PC-3 (cell line): ENCODE measurements around the gene IGF1. TPM values are rescaled to one million over a fixed set of nuclear protein-coding genes. Genes with fewer than 3 reads are reported as not detected.

ENCODE experiments used
- ATAC-seq: fragments of 200-7000 bp; cut with Tn5 transposase; 2 replicates; pipeline ENCODE4 v1.9.1; 2020; ENCODE audit warnings: mild to moderate bottlenecking, moderate library complexity
- BruUV-seq: library from RNA; stranded (reverse); fragments of 400-500 nt; replicated peaks from 2 replicates; lab custom pipeline; 2021; lab: Mats Ljungman, UMichigan
- CTCF ChIA-PET: fragments of 300-600 bp; sonication (Branson Sonifier 250); formaldehyde crosslinking; loops from one replicate; lab custom pipeline; 2022; ENCODE audit warnings: antibody characterized with exemption; lab: Charles Lee
- POLR2A ChIA-PET: fragments of 300-600 bp; sonication (Branson Sonifier 250); formaldehyde crosslinking; loops from one replicate; lab custom pipeline; 2022; ENCODE audit warnings: antibody characterized with exemption; ENCODE audit not compliant: unreplicated experiment; lab: Charles Lee
- DNase-seq: peaks from one replicate; pipeline ENCODE4 v3.0.0-alpha.2; 2015
- H2AFZ ChIP-seq: fragments of 300-600 bp; sonication (generic); 2 replicates; pipeline ENCODE4 v1.6.0; 2016; ENCODE audit warnings: antibody characterized with exemption, low read length
- H3F3A ChIP-seq: fragments of 300-600 bp; sonication (generic); one replicate; pipeline ENCODE4 v1.6.0; 2017; ENCODE audit warnings: antibody characterized with exemption, low read length, control low read depth, mild to moderate bottlenecking; ENCODE audit not compliant: unreplicated experiment
- H3K27ac ChIP-seq: fragments of 300-600 bp; sonication (generic); 2 replicates; pipeline ENCODE4 v1.5.1; 2016; ENCODE audit warnings: mild to moderate bottlenecking, low read length
- H3K27me3 ChIP-seq: fragments of 300-600 bp; sonication (generic); 2 replicates; pipeline ENCODE4 v1.6.1; 2016; ENCODE audit warnings: low read length, mixed read lengths
- H3K36me3 ChIP-seq: fragments of 300-600 bp; sonication (generic); 2 replicates; pipeline ENCODE4 v1.6.1; 2016; ENCODE audit warnings: low read depth, mixed run types, low read length, mixed read lengths
- H3K4me1 ChIP-seq: fragments of 300-600 bp; sonication (generic); 2 replicates; pipeline ENCODE4 v1.5.1; 2016; ENCODE audit warnings: low read length; ENCODE audit not compliant: insufficient read depth
- H3K4me2 ChIP-seq: fragments of 300-600 bp; sonication (generic); 2 replicates; pipeline ENCODE4 v1.6.0; 2016; ENCODE audit warnings: low read length
- H3K4me3 ChIP-seq: fragments of 300-600 bp; sonication (generic); 2 replicates; pipeline ENCODE4 v1.5.1; 2016; ENCODE audit warnings: mild to moderate bottlenecking, low read length, mixed read lengths
- H3K79me2 ChIP-seq: fragments of 300-600 bp; sonication (generic); 2 replicates; pipeline ENCODE4 v1.6.1; 2017; ENCODE audit warnings: low read length, mixed read lengths
- H3K9ac ChIP-seq: fragments of 300-600 bp; sonication (generic); 2 replicates; pipeline ENCODE4 v1.6.0; 2016; ENCODE audit warnings: mild to moderate bottlenecking, low read length
- H3K9me2 ChIP-seq: fragments of 300-600 bp; sonication (generic); replicated peaks from 2 replicates; pipeline ENCODE4 v1.6.1; 2016; ENCODE audit warnings: mixed run types, low read length, mixed read lengths
- H3K9me3 ChIP-seq: fragments of 300-600 bp; sonication (generic); 2 replicates; pipeline ENCODE4 v1.6.1; 2016; ENCODE audit warnings: low read length, mixed read lengths
- H4K20me1 ChIP-seq: fragments of 300-600 bp; sonication (generic); 2 replicates; pipeline ENCODE4 v1.6.1; 2016; ENCODE audit warnings: low read length, mixed read lengths
- CTCF ChIP-seq: fragments of 300-600 bp; sonication (generic); conservative IDR thresholded peaks from 2 replicates; pipeline ENCODE4 v1.5.1; 2017; ENCODE audit warnings: antibody characterized with exemption, low read depth, mild to moderate bottlenecking, low read length
- EZH2 ChIP-seq: fragments of 300-600 bp; sonication (generic); IDR thresholded peaks from one replicate; pipeline ENCODE4 v1.6.1; 2017; ENCODE audit warnings: antibody characterized with exemption, mild to moderate bottlenecking, low read length; ENCODE audit not compliant: unreplicated experiment
- EZH2phosphoT487 ChIP-seq: fragments of 300-600 bp; sonication (generic); IDR thresholded peaks from 2 replicates; pipeline ENCODE4 v1.6.1; 2018; ENCODE audit warnings: mild to moderate bottlenecking, antibody characterized with exemption, low read length, borderline replicate concordance
- intact Hi-C: fragments of 100-400 bp; cut with micrococcal nuclease; formaldehyde crosslinking; loops from 2 replicates; pipeline ENCODE4 v1.9.0; 2023
- total RNA-seq: library from RNA; depleted of rRNA; stranded (reverse); fragments of >200 nt; gene quantifications from 2 replicates; pipeline ENCODE4 v1.2.3, GENCODE V29; 2014

IGF1 gene
- total RNA-seq, 1 experiment from 2014 or later: not detected

GRCh38 chr12:102461501-102461900 lies 18.9 kb downstream of the IGF1 start:
- Histone ChIP-seq H2AFZ (no peak overlapping the region), H3K9me3 (peaks cover 10% of the 10 kb centered on the region), H3K27ac (no peak overlapping the region), H3K4me3 (no peak overlapping the region), H3K36me3 (no peaks in the 10 kb centered on the region), H3K9me2 (no peaks in the 10 kb centered on the region), H3K27me3 (peaks cover 13% of the 10 kb centered on the region; the same call in 1 of the 2 replicates), H3F3A (no peaks in the 10 kb centered on the region), H3K4me1 (no peaks in the 10 kb centered on the region), H4K20me1 (no peaks in the 10 kb centered on the region), H3K4me2 (no peak overlapping the region), H3K9ac (no peak overlapping the region), H3K79me2 (no peaks in the 10 kb centered on the region)
- BruUV-seq: no TSS peak
- no peak for DNase-seq
- no peak for TF ChIP-seq CTCF
- TF ChIP-seq EZH2: no peak
- no peak for TF ChIP-seq EZH2phosphoT487
- intact Hi-C loops: no loop called here
- POLR2A ChIA-PET: no interaction called here
- CTCF ChIA-PET: no interaction called here
- ATAC-seq: no peak

- no peaks in the 10 kb centered on the region for H3K79me2 ChIP-seq
- CTCF ChIA-PET: no interaction called here
- intact Hi-C loops: no loop called here
Measured at GRCh38 chr12:102459314-102459713, 21.0 kb downstream of the IGF1 start.

More at GRCh38 chr12:102459314-102459713, 21.0 kb downstream of the IGF1 start:
- Histone ChIP-seq H3K4me3 (no peak overlapping the region), H2AFZ (no peak overlapping the region), H3K36me3 (no peaks in the 10 kb centered on the region), H4K20me1 (no peaks in the 10 kb centered on the region), H3K9ac (no peak overlapping the region), H3K9me2 (no peaks in the 10 kb centered on the region), H3K4me2 (no peak overlapping the region), H3K27ac (no peak overlapping the region), H3K27me3 (peaks cover 17% of the 10 kb centered on the region; the same call in 1 of the 2 replicates), H3K4me1 (no peaks in the 10 kb centered on the region), H3F3A (no peaks in the 10 kb centered on the region), H3K9me3 (peaks cover 12% of the 10 kb centered on the region)
- BruUV-seq: no TSS peak
- TF ChIP-seq CTCF (no peak), EZH2phosphoT487 (no peak), EZH2 (no peak)
- POLR2A ChIA-PET: no interaction called here
- ATAC-seq: no peak
- DNase-seq: no peak
